WTC11 (cell line): ENCODE data around the gene ZFYVE19. TPM values are rescaled to one million over a fixed set of nuclear protein-coding genes. Genes with fewer than 3 reads are reported as not detected.

Source experiments
- ATAC-seq: fragments of 200-7000 bp; cut with Tn5 transposase; 2 replicates; pipeline ENCODE4 v1.10.0; 2021; ENCODE audit warnings: mild to moderate bottlenecking, moderate library complexity
- CTCF ChIA-PET: fragments of 300-600 bp; sonication (Branson Sonifier 250); formaldehyde crosslinking; loops from one replicate; lab custom pipeline; 2021; ENCODE audit warnings: antibody characterized with exemption; lab: Charles Lee
- POLR2A ChIA-PET: fragments of 350-600 bp; sonication (Branson Sonifier 250); formaldehyde crosslinking; loops from one replicate; lab custom pipeline; 2021; ENCODE audit warnings: antibody characterized with exemption; lab: Charles Lee
- DNase-seq: peaks from one replicate; pipeline ENCODE4 v3.0.0; 2021; ENCODE audit warnings: low spot score
- H3K27ac Mint-ChIP-seq: 2 replicates; pipeline ENCODE4 v1.8.0; 2021; ENCODE audit warnings: mixed read lengths
- H3K27me3 Mint-ChIP-seq: 2 replicates; pipeline ENCODE4 v1.8.0; 2021; ENCODE audit warnings: low read depth, mild to moderate bottlenecking, moderate library complexity, mixed read lengths
- H3K36me3 Mint-ChIP-seq: 2 replicates; pipeline ENCODE4 v1.8.0; 2021; ENCODE audit warnings: mixed read lengths
- H3K4me1 Mint-ChIP-seq: 2 replicates; pipeline ENCODE4 v1.8.0; 2022; ENCODE audit warnings: mixed read lengths
- H3K4me3 Mint-ChIP-seq: 2 replicates; pipeline ENCODE4 v1.8.0; 2021; ENCODE audit warnings: mild to moderate bottlenecking, moderate library complexity, mixed read lengths
- H3K9me3 Mint-ChIP-seq: 2 replicates; pipeline ENCODE4 v1.8.0; 2021; ENCODE audit warnings: mixed read lengths
- ELF4 ChIP-seq: sonication (generic); formaldehyde crosslinking; IDR thresholded peaks from 2 replicates; pipeline ENCODE4 v1.8.1; 2022; ENCODE audit warnings: low read depth, mild to moderate bottlenecking, moderate library complexity, missing genetic modification reagents
- EMX1 ChIP-seq: fragments of 250-450 bp; sonication (Bioruptor Pico); IDR thresholded peaks from 2 replicates; pipeline ENCODE4 v1.8.0; 2021; ENCODE audit warnings: mild to moderate bottlenecking
- ESRRA ChIP-seq: sonication (generic); formaldehyde crosslinking; IDR thresholded peaks from 2 replicates; pipeline ENCODE4 v1.8.1; 2022; ENCODE audit warnings: mild to moderate bottlenecking, missing genetic modification reagents, borderline replicate concordance
- ETV6 ChIP-seq: sonication (generic); formaldehyde crosslinking; IDR thresholded peaks from 2 replicates; pipeline ENCODE4 v1.8.1; 2022; ENCODE audit warnings: mild to moderate bottlenecking, missing genetic modification reagents
- GABPB1 ChIP-seq: sonication (generic); formaldehyde crosslinking; IDR thresholded peaks from 2 replicates; pipeline ENCODE4 v1.8.1; 2023; ENCODE audit warnings: mild to moderate bottlenecking, missing genetic modification reagents
- JUN ChIP-seq: sonication (generic); formaldehyde crosslinking; IDR thresholded peaks from 2 replicates; pipeline ENCODE4 v1.8.0; 2023; ENCODE audit warnings: mild to moderate bottlenecking, missing genetic modification reagents
- NFE2L1 ChIP-seq: sonication (generic); formaldehyde crosslinking; IDR thresholded peaks from 2 replicates; pipeline ENCODE4 v1.8.1; 2023; ENCODE audit warnings: missing genetic modification reagents
- NR2C2 ChIP-seq: sonication (generic); formaldehyde crosslinking; IDR thresholded peaks from 2 replicates; pipeline ENCODE4 v1.8.0; 2022; ENCODE audit warnings: mild to moderate bottlenecking, missing genetic modification reagents
- NR3C1 ChIP-seq: sonication (generic); formaldehyde crosslinking; conservative IDR thresholded peaks from 2 replicates; pipeline ENCODE4 v1.8.1; 2023; ENCODE audit warnings: low read depth, mild to moderate bottlenecking, missing genetic modification reagents
- RELA ChIP-seq: sonication (generic); formaldehyde crosslinking; IDR thresholded peaks from 2 replicates; pipeline ENCODE4 v1.8.1; 2022; ENCODE audit warnings: missing genetic modification reagents, mild to moderate bottlenecking, borderline replicate concordance
- TCF7 ChIP-seq: sonication (generic); formaldehyde crosslinking; IDR thresholded peaks from 2 replicates; pipeline ENCODE4 v1.8.0; 2022; ENCODE audit warnings: mild to moderate bottlenecking, low read depth, missing genetic modification reagents, moderate library complexity
- total RNA-seq: library from RNA; stranded (reverse); gene quantifications from 3 replicates; pipeline ENCODE4 v1.2.3, GENCODE V29; 2021
- TF ChIP-seq, protein P1 (sequence below): sonication (generic); formaldehyde crosslinking; IDR thresholded peaks from 2 replicates; pipeline ENCODE4 v1.8.1; 2023; ENCODE audit warnings: mild to moderate bottlenecking, missing genetic modification reagents, borderline replicate concordance
- TF ChIP-seq, protein P2 (sequence below): fragments of 200-600 bp; IDR thresholded peaks from 2 replicates; pipeline ENCODE4 v1.8.0; 2022; ENCODE audit warnings: antibody characterized with exemption
- TF ChIP-seq, protein P3 (sequence below): sonication (generic); formaldehyde crosslinking; IDR thresholded peaks from 2 replicates; pipeline ENCODE4 v1.8.0; 2022; ENCODE audit warnings: mild to moderate bottlenecking, missing genetic modification reagents
- TF ChIP-seq, protein P4 (sequence below): fragments of 250-450 bp; sonication (Bioruptor Pico); IDR thresholded peaks from 2 replicates; pipeline ENCODE4 v1.9.0; 2021; ENCODE audit warnings: mild to moderate bottlenecking
- TF ChIP-seq, protein P5 (sequence below): sonication (generic); formaldehyde crosslinking; IDR thresholded peaks from 2 replicates; pipeline ENCODE4 v1.8.1; 2023; ENCODE audit warnings: mild to moderate bottlenecking, moderate library complexity, missing genetic modification reagents
- TF ChIP-seq, protein P6 (sequence below): sonication (generic); formaldehyde crosslinking; IDR thresholded peaks from 2 replicates; pipeline ENCODE4 v1.8.0; 2022; ENCODE audit warnings: mild to moderate bottlenecking, missing genetic modification reagents
- TF ChIP-seq, protein P7 (sequence below): sonication (generic); formaldehyde crosslinking; IDR thresholded peaks from 2 replicates; pipeline ENCODE4 v1.8.0; 2022; ENCODE audit warnings: mild to moderate bottlenecking, missing genetic modification reagents

The ZFYVE19 gene
- total RNA-seq, 1 experiment from 2014 or later = 18.9 TPM

DNA sequence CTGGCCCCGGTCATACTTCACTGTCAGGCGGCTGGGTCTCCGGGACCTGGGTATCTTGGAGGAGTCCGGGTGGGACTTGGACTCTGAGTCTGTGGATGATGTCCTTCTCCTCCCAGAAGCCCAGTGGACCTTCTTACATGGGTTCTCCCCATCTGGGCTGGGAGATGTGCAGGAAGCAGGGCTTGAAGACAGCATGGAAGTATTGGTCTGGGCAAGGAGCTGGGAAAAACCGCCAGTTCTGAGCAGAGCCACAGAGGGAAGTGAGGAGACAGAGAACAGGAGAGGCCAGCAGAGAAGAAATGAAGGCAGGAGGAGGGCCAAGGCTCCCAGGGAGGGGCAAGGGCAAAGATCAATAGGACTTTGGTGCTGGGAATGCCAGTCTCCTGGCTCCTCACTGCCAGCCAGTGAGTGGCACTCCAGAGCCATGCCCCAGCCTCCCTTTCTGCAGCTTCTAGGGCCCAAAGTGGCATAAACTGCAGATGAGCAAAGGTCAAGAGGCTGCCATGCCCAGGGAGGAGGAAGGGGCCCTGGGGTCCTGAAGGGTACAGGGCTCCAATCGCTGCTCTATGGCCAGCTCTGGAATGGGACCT, 21.7 kb downstream of the ZFYVE19 start, which contains the start of gene PPP1R14D (continued):
- TF ChIP-seq, protein P1, sequence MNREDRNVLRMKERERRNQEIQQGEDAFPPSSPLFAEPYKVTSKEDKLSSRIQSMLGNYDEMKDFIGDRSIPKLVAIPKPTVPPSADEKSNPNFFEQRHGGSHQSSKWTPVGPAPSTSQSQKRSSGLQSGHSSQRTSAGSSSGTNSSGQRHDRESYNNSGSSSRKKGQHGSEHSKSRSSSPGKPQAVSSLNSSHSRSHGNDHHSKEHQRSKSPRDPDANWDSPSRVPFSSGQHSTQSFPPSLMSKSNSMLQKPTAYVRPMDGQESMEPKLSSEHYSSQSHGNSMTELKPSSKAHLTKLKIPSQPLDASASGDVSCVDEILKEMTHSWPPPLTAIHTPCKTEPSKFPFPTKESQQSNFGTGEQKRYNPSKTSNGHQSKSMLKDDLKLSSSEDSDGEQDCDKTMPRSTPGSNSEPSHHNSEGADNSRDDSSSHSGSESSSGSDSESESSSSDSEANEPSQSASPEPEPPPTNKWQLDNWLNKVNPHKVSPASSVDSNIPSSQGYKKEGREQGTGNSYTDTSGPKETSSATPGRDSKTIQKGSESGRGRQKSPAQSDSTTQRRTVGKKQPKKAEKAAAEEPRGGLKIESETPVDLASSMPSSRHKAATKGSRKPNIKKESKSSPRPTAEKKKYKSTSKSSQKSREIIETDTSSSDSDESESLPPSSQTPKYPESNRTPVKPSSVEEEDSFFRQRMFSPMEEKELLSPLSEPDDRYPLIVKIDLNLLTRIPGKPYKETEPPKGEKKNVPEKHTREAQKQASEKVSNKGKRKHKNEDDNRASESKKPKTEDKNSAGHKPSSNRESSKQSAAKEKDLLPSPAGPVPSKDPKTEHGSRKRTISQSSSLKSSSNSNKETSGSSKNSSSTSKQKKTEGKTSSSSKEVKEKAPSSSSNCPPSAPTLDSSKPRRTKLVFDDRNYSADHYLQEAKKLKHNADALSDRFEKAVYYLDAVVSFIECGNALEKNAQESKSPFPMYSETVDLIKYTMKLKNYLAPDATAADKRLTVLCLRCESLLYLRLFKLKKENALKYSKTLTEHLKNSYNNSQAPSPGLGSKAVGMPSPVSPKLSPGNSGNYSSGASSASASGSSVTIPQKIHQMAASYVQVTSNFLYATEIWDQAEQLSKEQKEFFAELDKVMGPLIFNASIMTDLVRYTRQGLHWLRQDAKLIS (CRISPR knock-in tag) = no peak

DNA sequence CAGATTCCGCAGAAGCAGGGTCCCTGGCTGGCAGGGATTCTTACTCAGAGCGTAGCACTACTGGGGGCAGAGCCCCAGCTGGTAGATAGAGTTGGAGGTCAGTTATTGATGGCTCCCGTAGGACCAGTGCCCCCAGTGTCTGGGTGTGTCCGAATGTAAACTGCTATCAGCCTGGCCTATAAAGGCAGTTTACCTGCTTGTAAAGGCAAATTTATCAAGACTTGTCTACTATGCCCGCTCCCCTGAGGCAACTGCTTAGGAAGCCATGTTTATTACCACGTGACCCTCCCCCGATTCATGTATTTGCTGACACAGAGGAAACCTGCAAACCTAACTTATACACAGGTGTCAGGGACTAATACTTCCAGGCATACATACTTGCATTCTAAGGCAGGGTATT, 22.2 kb downstream of the ZFYVE19 start:
- TF ChIP-seq NR2C2 (CRISPR knock-in tag) (no peak), RELA (CRISPR knock-in tag) (no peak), NR3C1 (CRISPR knock-in tag) (no peak), GABPB1 (CRISPR knock-in tag) (no peak), ETV6 (CRISPR knock-in tag) (no peak), ELF4 (no peak), JUN (CRISPR knock-in tag) (no peak), ESRRA (CRISPR knock-in tag) (no peak), EMX1 (CRISPR knock-in tag) (no peak), TCF7 (CRISPR knock-in tag) (no peak), NFE2L1 (CRISPR knock-in tag) (no peak)
- TF ChIP-seq, protein P2, sequence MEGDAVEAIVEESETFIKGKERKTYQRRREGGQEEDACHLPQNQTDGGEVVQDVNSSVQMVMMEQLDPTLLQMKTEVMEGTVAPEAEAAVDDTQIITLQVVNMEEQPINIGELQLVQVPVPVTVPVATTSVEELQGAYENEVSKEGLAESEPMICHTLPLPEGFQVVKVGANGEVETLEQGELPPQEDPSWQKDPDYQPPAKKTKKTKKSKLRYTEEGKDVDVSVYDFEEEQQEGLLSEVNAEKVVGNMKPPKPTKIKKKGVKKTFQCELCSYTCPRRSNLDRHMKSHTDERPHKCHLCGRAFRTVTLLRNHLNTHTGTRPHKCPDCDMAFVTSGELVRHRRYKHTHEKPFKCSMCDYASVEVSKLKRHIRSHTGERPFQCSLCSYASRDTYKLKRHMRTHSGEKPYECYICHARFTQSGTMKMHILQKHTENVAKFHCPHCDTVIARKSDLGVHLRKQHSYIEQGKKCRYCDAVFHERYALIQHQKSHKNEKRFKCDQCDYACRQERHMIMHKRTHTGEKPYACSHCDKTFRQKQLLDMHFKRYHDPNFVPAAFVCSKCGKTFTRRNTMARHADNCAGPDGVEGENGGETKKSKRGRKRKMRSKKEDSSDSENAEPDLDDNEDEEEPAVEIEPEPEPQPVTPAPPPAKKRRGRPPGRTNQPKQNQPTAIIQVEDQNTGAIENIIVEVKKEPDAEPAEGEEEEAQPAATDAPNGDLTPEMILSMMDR = no peak
- TF ChIP-seq, protein P3, sequence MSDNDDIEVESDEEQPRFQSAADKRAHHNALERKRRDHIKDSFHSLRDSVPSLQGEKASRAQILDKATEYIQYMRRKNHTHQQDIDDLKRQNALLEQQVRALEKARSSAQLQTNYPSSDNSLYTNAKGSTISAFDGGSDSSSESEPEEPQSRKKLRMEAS (CRISPR knock-in tag) = no peak
- TF ChIP-seq, protein P4, sequence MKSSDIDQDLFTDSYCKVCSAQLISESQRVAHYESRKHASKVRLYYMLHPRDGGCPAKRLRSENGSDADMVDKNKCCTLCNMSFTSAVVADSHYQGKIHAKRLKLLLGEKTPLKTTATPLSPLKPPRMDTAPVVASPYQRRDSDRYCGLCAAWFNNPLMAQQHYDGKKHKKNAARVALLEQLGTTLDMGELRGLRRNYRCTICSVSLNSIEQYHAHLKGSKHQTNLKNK (CRISPR knock-in tag) = no peak
- TF ChIP-seq, protein P5, sequence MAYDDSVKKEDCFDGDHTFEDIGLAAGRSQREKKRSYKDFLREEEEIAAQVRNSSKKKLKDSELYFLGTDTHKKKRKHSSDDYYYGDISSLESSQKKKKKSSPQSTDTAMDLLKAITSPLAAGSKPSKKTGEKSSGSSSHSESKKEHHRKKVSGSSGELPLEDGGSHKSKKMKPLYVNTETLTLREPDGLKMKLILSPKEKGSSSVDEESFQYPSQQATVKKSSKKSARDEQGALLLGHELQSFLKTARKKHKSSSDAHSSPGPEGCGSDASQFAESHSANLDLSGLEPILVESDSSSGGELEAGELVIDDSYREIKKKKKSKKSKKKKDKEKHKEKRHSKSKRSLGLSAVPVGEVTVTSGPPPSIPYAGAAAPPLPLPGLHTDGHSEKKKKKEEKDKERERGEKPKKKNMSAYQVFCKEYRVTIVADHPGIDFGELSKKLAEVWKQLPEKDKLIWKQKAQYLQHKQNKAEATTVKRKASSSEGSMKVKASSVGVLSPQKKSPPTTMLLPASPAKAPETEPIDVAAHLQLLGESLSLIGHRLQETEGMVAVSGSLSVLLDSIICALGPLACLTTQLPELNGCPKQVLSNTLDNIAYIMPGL = no peak
- TF ChIP-seq, protein P6, sequence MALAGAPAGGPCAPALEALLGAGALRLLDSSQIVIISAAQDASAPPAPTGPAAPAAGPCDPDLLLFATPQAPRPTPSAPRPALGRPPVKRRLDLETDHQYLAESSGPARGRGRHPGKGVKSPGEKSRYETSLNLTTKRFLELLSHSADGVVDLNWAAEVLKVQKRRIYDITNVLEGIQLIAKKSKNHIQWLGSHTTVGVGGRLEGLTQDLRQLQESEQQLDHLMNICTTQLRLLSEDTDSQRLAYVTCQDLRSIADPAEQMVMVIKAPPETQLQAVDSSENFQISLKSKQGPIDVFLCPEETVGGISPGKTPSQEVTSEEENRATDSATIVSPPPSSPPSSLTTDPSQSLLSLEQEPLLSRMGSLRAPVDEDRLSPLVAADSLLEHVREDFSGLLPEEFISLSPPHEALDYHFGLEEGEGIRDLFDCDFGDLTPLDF (CRISPR knock-in tag) = no peak
- TF ChIP-seq, protein P7, sequence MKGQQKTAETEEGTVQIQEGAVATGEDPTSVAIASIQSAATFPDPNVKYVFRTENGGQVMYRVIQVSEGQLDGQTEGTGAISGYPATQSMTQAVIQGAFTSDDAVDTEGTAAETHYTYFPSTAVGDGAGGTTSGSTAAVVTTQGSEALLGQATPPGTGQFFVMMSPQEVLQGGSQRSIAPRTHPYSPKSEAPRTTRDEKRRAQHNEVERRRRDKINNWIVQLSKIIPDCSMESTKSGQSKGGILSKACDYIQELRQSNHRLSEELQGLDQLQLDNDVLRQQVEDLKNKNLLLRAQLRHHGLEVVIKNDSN (CRISPR knock-in tag) = no peak
- TF ChIP-seq, all 79 proteins: peak for 0
- no peaks in the 10 kb centered on the region for H3K36me3 Mint-ChIP-seq
- H3K27ac Mint-ChIP-seq = no peak overlapping the region
- ATAC-seq (no peak), DNase-seq (no peak)
- no peak overlapping the region for H3K4me3 Mint-ChIP-seq
- CTCF ChIA-PET = interaction anchor here (0.6 to 1.7 kb wide), 5 partner anchors 11 to 65 kb away, joined by 3 to 8 read pairs (median 7); partner anchors contain the start of gene VPS18
- POLR2A ChIA-PET = no interaction called here
- no peaks in the 10 kb centered on the region for H3K27me3 Mint-ChIP-seq
- H3K4me1 Mint-ChIP-seq = peaks cover 12% of the 10 kb centered on the region
- no peaks in the 10 kb centered on the region for H3K9me3 Mint-ChIP-seq
